CD4-positive, alpha-beta T cell treated with Interleukin-10 for 1 hour (primary cell): ENCODE results near the gene TSEN2.
"Not testable (repeated sequence)": the region's sequence is repeated elsewhere in the genome, so short reads cannot be mapped to it uniquely, and the experiment has no call there.

Source experiments
- DNase-seq: peaks from one replicate; pipeline ENCODE4 v3.0.0-alpha.2; 2020

TSEN2 gene

GRCh38 chr3:12472796-12473195, 11.5 kb upstream of the TSEN2 start:
- DNase-seq: no peak

- DNase-seq: no peak
Observed at GRCh38 chr3:12473511-12473910, 10.8 kb upstream of the TSEN2 start.

GRCh38 chr3:12476238-12476897, 7.9 kb upstream of the TSEN2 start:
- no peak for DNase-seq

- DNase-seq: no peak
Observed at GRCh38 chr3:12477256-12477655, 7.0 kb upstream of the TSEN2 start.

- no peak for DNase-seq
Observed at GRCh38 chr3:12478326-12478725, 6.0 kb upstream of the TSEN2 start.

- DNase-seq: not testable (repeated sequence)
Observed at GRCh38 chr3:12479198-12479597, 5.1 kb upstream of the TSEN2 start.

DNA sequence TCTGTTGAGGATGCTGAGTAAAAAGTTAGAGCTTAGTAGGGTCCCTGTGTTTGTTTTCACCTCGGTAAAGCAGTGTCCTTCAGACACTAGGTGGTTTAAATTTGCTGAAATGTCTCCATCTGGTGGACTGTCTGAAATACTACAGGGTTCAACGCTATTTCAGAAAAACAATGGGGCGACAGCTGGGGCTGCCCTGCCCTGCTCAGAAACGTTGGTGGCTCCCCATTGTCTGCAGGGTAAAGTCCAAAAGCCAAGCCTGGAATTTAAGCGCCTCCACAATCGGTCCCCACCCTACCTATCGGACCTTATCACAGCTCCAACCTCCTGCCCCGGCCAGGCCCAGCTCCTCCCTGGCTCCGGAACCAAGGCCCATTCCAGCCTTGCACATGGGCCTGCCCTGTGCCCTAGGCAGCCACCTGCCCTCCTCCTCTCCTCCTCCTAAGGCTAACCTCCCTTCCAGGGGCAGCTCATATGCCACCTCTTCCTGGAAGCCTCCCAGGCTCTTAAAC, 4.3 kb upstream of the TSEN2 start:
- peak; percentile 70 for DNase-seq

DNA sequence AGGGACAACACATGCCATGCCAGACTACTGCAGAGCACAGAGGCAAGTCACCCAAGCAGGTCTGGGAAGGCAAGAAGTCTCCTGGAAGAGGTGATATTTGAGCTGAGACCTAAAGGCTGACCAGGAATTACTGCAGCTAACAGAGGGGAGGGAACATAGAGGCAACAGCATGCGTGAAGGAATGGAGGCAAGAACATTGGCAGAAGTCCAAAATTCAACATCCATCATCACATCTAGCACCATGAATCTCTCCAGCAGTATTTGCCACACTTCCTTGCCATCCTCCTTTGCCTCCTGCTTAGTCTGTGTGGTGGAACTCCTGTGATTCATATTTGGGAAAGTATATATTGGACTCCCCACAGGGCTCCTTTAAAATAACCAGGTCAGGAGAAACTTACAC, 870 bp upstream of the TSEN2 start:
- DNase-seq: no peak

DNA sequence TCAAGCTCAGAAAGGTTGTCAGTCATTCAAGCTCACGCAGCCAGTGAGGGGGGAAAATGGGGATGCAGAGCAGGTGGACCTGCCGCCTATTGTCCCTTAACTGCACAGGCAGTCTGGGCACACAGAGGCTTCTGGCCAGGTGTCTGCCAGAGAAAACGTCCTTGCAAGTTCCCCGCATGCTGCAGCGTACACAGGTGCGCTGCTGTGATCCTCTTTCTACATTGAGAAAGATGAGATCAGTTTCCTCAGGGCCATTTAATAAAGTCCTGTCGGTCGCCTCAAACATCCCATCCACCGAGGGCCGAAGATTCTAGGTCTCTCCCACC, 445 bp upstream of the TSEN2 start:
- no peak for DNase-seq

GRCh38 chr3:12484983-12485327, 675 bp downstream of the TSEN2 start:
- DNase-seq: no peak

GRCh38 chr3:12486001-12486400, 1.7 kb downstream of the TSEN2 start:
- DNase-seq: no peak

- no peak for DNase-seq
Observed at GRCh38 chr3:12486916-12487315, 2.6 kb downstream of the TSEN2 start.

GRCh38 chr3:12487336-12487735, 3.1 kb downstream of the TSEN2 start:
- DNase-seq: no peak

DNA sequence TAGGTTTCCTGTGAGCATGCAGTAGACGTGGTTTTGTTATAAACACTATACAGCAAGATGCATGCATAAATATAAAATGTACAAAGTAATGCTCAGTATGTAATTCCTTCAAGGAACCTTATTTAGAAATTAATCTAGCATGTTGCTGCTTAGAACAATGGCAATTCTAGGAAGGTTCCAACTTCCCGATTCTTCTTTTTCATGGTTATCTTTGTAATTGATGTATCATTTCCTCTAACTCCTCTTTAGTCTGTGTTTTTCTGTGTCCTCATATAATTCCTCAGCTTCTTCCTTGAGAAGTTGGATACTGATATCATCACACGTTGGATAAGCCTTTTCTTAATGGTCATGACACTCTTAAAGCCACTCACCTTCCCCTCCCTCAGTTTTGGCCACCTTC, 3.5 kb downstream of the TSEN2 start:
- DNase-seq: no peak

- DNase-seq: no peak
Observed at GRCh38 chr3:12489368-12489767, 5.1 kb downstream of the TSEN2 start.

- DNase-seq: no peak
Observed at GRCh38 chr3:12489832-12490231, 5.6 kb downstream of the TSEN2 start.

DNA sequence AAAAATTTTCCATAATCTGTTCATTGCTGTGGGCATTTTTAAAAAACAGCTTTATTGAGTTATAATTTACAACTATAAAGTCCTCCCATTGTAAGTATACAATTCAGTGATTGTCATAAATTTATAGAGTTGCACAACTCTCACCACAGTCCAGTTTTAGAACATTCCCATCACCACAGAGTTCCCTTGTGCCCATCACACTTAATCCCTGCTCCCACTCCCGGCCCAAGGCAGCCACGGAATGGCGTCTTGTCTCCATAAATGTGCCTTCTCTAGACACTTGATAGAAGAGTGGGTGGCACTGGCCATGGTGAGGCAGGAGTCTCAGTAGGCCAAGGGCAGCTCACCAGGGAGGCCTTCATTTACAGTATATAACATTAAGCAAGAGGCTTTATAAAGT, 6.3 kb downstream of the TSEN2 start:
- no peak for DNase-seq

GRCh38 chr3:12495749-12496452, 11.6 kb downstream of the TSEN2 start:
- no peak for DNase-seq

GRCh38 chr3:12496453-12496761, 12.1 kb downstream of the TSEN2 start:
- no peak for DNase-seq

GRCh38 chr3:12499474-12499873, 15.2 kb downstream of the TSEN2 start:
- no peak for DNase-seq

DNA sequence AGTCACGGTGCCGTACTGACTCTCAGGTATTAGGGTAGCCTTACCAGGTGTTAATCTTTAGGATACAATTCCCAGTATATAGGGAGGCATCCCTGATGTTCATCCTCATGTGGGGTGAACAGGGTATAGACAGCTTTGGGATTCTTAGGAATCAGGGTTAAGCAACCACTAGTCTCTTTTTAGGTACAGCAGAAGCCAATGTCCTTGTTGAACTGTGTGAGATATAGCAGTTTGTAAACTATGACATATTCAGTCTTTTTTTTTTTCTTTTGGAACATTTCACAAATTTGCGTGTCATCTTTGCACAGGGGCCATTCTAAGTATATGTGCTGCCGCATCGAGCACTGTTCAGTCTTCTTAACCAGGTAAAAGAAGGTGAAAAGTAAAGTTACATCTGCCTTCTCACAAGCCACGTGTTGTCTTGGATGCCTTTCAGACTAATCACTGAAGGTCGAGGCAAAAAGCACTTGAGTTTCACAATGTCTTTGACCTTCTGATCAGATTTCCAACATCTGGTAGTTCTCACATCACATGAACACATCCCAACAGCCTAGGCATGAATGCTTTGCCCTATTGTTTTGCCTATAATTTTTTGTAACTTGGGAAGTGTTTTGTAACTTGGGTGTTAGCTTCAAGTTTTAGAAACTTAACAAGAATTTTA, 17.2 kb downstream of the TSEN2 start:
- no peak for DNase-seq

- DNase-seq: no peak
Observed at GRCh38 chr3:12503126-12503957, 19.1 kb downstream of the TSEN2 start.

DNA sequence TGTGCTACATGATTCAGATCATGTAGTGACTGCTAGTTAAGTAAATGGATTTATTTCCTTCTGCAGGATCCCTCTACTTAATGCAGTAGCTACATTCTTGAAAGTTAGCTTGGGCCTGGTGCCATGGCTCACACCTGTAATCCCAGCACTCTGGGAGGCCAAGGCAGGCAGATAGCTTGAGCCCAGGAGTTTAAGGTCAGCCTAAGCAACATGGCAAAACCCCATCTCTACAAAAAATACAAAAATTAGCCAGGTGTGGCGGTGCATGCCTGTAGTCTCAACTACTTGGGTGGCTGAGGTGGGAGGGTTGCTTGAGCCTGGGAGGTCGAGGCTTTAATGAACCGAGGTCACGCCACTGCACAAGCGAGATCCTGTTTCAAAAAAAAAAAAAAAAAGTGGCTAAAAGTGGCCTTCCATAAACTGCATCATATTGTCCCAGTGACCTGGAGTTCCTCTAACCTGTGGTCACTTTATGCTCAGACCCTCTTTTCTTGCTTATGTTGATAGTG, 22.0 kb downstream of the TSEN2 start:
- no peak for DNase-seq
